Activated CD4-positive, alpha-beta T cell treated with anti-CD3 and anti-CD28 coated beads, Interleukin-2, amount 50 U/mL, for 48 hours (primary cell): Measurements from ENCODE around the gene CLCA2.

ENCODE experiments used
- DNase-seq, 2 experiments: peaks; one replicate each; pipeline ENCODE4 v3.0.0-alpha.2; 2020

The CLCA2 gene

GRCh38 chr1:86423873-86424272 lies at the start of gene CLCA2:
TSS of gene CLCA2 (plus strand) at chr1:86424171. CDS start at chr1:86424248, 77 bp downstream.
- no peak for DNase-seq

GRCh38 chr1:86375688-86376087 lies 48.3 kb upstream of the CLCA2 start:
- no peak for DNase-seq

- DNase-seq = no peak
These were observed 46.6 kb upstream of the CLCA2 start for GRCh38 chr1:86377341-86377740.

DNA sequence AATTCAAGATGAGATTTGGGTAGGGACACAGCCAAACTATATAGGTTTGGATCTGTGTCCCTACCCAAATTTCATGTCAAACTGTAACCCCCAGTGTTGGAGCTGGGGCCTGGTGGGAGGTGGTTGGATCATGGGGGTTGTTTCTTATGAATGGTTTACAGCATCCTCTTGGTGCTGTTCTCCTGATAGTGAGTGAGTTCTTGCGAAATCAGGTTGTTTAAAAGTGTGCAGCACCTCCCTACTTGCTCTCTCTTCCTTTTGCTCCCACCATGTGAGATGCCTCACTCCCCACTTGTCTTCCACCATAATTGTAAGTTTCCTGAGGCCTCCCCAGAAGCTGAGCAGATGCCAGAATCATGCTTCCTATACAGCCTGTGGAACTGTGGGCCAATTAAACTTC lies 45.2 kb upstream of the CLCA2 start:
- no peak for DNase-seq

DNA sequence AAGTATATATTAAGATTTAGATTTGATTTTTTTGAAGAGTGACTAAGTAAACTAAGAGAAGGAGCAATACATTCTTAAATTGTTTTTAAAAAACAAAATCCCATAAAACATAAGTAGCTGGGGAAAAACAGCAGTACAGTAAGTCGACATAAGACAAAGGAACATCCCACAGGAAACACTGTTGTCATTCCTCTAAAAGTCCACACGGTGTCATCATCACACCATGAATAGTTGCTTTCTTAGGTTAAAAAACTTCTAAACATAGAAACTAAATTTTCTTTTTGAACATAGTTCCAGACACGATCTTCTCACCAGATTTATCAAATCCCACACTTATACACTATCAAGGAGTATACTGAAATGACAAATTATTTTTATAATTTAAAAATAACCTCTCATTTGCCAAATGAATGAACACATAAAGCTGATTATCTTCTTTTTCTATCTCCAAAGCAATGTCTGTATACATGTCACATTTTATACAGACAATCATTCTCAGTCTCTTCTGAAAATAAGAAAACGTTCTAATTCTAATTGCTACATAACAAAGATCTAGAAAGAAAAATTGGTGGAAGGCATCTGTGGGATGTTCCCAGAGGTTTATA lies 43.6 kb upstream of the CLCA2 start:
- no peak for DNase-seq

DNA sequence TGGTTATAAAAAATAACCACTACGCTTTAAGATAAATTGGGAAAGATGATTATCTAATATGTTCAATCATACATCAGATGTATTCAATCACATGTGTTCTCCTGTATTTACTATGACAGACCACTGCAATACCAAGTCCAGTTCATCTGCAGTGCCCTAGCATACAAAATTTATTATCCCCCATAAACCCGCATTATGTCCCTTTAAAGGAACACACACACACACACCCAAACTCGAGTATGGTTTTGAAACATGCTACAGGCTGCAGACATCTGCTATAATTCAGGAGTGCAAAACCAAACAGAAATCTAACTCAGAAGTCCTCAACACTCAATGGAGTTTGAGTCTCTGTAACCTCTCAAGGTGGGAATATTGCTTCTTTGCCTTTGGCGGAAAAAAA lies 42.7 kb upstream of the CLCA2 start:
- no peak for DNase-seq

DNA sequence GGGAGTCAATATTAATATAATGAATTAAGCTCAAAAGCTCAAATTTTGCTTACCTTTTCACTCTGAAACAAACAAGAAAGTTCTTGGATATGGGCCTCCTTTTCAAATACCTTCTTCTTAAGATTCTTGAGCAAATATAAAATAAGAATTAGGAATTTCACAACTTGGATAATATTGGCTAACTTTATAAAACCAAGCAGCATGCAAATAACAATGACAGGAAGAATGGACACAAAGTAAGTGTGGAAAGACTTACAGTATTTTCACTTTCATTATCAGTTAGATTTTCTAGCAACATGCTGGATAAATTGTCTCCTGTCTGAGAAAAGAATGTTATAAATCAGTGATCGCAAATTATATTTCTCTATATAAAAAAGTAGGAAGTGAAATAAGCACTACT lies 41.1 kb upstream of the CLCA2 start:
- no peak for DNase-seq

DNA sequence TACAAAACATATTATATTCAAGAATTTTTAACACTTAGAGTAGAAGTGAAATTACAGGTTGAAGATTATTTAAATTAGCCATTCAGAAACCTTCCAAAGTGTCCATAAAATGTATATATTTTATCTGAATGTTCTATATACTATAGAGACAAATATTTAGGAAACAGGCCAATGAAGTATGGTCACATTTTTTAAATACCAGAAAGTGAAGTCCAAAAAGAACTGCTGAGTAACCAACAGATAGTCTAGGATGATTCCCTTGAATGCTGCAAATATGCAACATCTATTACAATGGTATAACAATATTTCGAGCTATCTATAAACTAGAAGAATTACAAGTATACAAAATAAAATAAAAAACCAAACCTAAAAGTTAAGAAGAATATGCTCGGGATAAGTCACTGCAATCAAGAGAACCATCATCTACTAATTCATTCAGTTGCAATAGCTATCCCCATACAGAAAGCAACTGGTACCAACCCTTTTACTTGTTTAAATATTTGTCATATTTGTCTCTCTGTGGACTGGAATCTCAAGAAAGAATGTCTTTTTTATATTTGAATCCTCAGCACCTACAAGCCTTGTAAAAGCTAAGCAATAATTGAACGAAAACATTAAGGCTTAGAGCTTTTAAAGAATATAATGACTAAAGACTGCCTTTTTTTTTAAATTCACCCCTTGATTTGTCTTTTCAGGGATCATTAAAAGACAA lies 35.9 kb upstream of the CLCA2 start:
- no peak for DNase-seq

GRCh38 chr1:86388777-86389176 lies 35.2 kb upstream of the CLCA2 start:
- DNase-seq = no peak

GRCh38 chr1:86389307-86389706 lies 34.7 kb upstream of the CLCA2 start:
- DNase-seq = no peak

DNA sequence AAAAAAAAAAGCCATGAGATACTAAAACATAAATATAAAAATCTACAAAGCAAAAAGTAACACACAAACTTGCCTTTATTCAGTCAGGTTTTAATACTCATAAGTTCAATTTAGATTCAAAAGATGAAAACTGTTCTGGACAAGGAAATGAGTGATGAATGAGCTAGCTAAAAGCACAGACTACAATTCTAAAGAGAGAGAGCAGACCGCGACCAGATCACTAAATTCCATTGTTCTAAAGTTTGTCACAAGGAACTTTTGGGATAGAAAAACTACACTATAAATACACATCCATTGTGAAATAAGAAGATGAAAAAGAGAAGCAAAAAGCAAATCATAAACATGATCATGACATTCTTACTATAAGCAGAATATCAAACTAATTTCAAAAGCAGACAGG lies 29.6 kb upstream of the CLCA2 start:
- DNase-seq = no peak

GRCh38 chr1:86395751-86396497 lies 28.0 kb upstream of the CLCA2 start, which contains the start of gene ODF2L:
TSS of gene ODF2L (minus strand) at chr1:86396323. CDS start at chr1:86387027, 9,296 bp downstream.
- peak; percentile 89 to 91 for DNase-seq

GRCh38 chr1:86396498-86396890 lies 27.5 kb upstream of the CLCA2 start:
- peak in 1 of 2 experiments; percentile 19 for DNase-seq

DNA sequence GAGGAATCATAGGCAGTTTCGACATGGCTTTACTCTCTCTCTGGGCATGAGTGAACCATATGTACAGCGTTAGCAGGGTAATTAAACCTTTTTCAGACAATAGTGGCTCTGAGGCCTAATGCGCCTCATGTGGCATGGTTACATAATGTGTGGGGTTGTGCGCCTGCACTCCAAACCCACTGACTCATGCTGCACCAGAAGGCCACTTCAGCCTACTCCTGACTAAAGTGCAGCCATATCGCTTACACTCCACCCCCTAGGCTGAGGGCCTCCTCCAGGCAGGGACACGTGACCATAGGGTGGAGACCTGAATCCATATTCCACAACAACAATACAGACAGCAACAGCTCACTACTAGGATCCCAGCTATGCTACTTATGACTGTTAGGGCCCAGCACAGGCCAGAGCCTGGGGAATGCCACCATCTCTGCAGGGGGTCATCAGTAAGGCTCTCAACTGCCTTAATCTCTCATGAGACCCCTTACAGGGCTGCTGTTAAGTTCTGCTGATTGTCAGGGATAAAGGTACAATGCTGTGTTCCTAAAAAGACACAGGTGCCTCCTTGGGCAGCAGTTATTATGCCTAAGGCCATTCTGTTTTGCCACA lies 14.5 kb upstream of the CLCA2 start:
- DNase-seq = no peak

GRCh38 chr1:86410879-86411278 lies 13.1 kb upstream of the CLCA2 start:
- DNase-seq = no peak

GRCh38 chr1:86416343-86416742 lies 7.6 kb upstream of the CLCA2 start:
- no peak for DNase-seq

GRCh38 chr1:86419277-86419903 lies 4.6 kb upstream of the CLCA2 start:
- peak in 1 of 2 experiments; percentile 35 for DNase-seq

GRCh38 chr1:86421601-86422280 lies 2.2 kb upstream of the CLCA2 start:
- no peak for DNase-seq

GRCh38 chr1:86423473-86423872 lies 498 bp upstream of the CLCA2 start:
- no peak for DNase-seq

GRCh38 chr1:86429122-86429725 lies 5.3 kb downstream of the CLCA2 start:
- DNase-seq = no peak

GRCh38 chr1:86429835-86430234 lies 5.9 kb downstream of the CLCA2 start:
- peak in 1 of 2 experiments; percentile 19 for DNase-seq

GRCh38 chr1:86430376-86430775 lies 6.4 kb downstream of the CLCA2 start:
- DNase-seq = no peak
